ENCODE measurements around the gene EIF2D.
"Not testable (repeated sequence)": the region's sequence is repeated elsewhere in the genome, so short reads cannot be mapped to it uniquely, and the experiment has no call there.

The EIF2D gene, protein sequence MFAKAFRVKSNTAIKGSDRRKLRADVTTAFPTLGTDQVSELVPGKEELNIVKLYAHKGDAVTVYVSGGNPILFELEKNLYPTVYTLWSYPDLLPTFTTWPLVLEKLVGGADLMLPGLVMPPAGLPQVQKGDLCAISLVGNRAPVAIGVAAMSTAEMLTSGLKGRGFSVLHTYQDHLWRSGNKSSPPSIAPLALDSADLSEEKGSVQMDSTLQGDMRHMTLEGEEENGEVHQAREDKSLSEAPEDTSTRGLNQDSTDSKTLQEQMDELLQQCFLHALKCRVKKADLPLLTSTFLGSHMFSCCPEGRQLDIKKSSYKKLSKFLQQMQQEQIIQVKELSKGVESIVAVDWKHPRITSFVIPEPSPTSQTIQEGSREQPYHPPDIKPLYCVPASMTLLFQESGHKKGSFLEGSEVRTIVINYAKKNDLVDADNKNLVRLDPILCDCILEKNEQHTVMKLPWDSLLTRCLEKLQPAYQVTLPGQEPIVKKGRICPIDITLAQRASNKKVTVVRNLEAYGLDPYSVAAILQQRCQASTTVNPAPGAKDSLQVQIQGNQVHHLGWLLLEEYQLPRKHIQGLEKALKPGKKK

DNA sequence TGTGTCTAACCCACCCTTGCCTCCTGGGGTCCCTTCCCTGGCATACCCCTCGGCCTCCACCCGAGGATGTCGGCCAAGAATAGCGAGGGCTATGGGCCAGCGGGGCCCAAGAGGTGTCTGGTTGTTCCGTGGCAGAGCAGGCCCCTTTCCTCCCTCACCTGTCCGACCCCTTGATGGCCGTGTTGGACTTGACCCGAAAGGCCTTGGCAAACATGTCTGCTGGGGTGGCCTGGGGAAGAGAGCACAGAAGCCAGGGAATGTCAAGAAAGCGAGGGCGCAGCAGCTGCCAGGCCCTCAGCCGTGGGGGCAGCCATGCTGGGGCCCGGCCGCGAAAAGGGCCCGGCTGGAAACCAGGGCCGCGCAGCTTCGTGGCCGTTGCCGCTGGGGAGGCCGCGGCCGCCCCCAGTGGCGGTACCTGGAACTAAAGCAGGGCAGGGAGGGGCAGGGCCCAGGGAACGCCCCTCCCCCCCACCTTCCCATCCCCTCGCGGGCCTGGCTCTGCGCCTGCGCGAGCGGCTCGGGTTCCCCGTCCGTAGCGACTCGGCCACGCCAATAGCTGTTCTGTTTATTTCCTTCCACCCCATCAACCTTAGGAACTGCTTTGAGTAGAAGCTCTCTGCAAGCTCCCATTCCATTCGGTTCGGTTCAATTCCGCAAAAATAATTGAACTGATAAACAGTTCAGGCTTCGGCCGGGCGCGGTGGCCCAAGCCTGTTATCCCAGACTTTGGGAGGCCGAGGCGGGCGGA is at the start of gene EIF2D:
TSS of gene EIF2D (minus strand) at position 337 of the 748 bp plus-strand sequence. CDS start at position 214, 123 bp downstream.
- DNase-seq, result peak; percentile 92

DNA sequence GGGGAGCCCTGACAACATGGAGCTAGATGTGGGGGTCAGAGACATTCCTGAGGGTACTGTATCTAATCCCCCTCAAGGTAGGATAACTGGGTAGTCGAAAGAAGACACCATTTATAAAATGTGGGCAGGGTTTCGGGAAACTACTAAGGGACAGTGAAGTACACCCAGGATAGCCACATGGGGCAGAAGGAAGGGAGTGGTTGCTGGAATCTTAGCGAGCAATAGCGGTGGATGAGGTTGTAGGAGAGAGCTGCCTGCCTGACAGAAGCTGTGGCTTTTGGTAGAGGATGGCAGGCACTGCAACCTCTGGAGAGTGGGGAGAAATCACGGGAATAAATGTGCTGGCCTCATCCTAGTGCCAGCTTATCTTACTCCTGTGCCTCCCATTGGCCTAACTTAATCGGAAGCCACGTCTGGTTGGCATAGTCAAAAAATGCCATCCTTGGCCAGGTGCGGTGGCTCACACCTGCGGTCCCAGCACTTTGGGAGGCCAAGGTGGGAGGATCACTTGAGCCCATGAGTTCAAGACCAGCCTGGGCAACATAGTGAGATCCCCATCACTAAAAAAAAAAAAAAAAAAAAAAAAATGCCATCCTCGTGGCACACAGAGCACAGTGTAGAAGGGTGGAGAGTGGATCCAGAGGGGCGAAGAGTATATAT is 49.0 kb upstream of the EIF2D start:
- DNase-seq, result no peak

DNA sequence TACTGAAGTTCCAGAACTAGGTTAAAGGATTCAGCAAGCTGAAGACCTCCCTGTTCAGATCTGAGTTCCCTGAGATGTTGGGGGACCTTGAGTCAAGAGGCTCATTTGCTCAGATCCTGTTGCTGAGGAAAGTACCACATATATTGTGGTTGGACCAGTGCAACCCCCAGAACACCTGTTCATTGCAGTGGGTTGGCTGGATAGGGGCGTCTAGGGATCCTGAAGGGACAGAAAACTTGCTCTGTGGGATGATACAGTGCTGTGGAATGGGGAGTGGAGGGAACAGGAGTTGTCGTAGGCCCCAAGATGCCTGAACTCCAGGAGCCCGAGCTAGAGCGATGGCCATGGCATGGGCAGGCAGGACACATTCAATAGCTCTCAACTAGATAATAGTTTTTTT is 47.9 kb upstream of the EIF2D start:
- no peak for DNase-seq

DNA sequence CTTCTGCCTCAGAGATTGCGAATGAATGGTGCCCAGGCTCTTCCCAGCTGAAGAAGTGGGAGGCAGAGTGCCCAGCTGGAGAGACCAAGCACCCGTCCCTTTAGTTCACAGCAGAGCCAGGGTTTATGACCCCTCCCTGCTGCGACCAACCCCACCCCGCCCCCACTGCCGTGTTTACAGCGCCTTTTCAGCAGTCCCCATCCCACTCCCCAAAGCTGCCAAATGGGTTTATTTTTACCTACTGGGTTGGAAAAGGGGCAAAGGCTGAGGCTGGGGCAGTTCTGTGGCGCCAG is 46.7 kb upstream of the EIF2D start:
- DNase-seq, result no peak

DNA sequence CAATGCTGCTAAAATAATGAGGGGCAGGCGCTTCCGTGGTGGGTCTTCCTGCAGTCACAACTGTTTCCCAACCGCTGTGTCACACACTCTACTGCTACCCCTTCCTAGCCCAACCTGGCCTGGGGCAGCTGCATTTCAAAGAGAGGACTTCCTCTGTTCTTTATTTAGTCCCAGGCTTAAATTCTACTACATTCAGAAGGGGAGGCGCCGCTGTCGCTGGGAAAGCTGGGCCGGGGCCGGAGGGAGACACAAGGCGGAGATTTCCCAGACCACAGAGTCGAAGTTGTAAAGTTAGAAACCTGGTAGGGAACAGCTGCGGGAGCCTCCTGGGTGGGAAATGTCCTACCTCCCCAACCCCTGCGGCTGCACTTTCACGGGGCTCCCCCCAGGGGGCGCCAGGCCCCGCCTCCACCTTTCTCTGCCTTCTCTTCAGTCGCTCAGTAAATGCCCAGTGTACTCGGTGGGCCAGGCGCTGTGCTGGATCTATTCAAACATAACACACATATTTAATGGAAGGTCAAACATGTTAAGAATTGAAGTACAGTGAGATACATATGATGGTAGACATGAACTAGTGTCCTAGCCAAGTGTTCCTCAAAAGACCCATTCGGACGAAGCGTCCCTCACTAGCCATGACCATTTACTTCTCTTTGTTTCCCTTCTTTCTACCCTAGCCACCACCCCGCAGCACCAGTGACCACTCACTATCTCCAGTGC is 46.2 kb upstream of the EIF2D start:
- DNase-seq, result peak; percentile 12

DNA sequence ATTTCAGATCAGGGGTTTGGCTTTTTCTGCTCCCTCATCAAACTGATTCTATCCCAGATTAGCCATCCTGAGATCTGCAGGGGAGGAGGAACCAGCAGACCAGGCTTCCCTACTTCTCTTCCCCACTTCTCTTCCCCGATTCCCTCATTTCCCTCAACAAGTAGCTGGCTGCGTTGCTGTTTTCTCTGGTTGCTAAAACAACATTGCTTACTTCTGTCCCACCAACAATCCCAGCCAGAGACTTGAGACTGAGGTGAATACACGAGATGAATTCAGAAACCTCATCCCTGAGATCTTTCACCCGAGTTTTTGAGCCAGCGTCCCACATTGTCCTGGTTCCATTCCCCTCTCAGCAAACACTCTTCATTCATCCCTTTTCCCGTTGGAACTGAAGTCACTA is 45.5 kb upstream of the EIF2D start:
- no peak for DNase-seq

DNA sequence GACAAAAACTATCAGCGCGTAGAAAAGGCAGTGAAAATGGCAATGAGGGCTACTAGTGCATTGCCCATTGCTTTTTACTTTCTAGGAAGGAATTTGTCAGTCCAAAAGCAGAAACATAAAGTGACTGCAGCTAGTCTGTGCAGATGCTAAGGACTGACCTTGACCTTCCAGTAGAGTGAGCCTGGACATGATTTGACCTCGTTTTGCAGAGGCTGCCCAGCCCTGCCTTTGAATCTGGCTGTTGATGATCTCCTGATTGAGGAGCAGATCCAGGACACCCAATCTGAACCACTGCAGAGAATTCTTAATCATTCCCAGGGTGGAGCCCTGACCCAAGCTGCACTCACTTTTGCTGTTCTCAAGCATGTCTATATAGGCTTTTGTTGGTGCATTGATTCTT is 44.7 kb upstream of the EIF2D start:
- no peak for DNase-seq

DNA sequence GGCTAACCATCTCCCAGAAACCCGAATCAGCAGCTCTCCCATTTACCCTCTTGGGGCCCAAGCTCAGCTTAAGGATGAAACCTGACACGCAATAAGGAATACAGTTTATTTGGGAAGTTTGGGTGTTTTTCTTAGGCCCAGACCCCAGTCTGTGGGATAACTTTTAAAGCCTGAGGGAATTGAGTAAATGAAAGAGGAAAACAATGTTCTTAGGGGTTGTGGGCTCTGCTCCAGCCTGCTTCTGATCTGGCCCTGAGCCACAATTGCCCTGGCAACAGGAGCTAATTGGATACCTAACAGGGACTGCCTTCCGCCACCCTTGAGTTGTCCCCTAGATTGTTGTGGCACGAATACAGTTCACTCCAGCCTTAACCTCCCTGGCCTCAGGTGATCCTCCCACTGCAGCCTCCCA is 43.2 kb upstream of the EIF2D start:
- DNase-seq, result no peak

DNA sequence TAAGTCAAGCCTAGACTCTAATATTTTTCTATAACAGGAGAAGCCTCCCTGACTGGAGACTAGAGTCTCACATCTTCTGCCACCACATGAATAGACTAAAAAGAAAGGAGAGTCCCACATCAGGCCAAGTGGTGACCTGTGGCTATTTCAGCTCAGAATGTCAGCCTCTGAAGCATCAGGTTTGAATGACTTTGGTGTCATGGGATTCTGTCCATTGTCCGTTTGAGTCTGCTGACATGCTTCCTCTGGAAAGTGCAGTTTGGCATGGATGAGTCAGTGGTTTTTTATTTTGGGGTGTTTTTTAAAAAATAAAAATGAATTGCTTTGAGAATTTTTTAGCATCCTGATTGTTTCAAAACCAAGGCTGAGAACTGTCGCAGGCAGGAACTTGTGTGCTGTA is 42.6 kb upstream of the EIF2D start:
- no peak for DNase-seq

DNA sequence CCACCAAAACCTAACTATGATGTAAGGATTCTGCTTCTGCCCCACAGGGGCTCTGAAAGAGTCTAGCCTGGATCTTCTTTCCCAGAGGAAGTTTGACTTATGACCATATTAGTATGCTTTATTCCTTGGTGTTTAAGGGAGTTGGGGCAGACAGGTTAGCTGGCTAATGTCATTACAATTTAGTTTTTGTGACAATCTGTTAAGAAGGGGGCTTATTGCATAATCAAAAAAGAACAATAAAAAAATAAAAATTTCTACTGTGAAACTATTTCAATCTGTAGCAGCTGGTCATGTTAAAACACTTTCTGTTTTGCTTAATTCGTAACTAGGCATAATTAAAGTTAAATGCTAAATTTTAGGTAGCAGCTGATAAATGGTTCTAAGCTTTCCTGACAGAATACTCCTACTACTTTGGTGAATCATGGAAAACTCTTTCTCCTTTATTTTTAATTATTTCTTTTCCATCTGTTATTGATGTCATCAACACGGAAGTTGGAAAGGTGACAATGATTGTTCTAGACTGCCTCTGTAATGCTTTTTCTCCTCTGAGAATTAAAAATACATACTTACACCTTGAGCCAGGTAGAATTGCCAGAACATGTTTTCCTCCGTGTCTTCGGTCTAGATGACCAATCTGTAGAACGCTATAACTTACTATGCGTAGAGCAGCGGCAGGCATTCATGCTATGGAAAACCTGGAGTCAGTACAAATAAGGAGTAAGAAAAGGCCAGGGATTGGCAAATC is 41.6 kb upstream of the EIF2D start:
- DNase-seq, result no peak

DNA sequence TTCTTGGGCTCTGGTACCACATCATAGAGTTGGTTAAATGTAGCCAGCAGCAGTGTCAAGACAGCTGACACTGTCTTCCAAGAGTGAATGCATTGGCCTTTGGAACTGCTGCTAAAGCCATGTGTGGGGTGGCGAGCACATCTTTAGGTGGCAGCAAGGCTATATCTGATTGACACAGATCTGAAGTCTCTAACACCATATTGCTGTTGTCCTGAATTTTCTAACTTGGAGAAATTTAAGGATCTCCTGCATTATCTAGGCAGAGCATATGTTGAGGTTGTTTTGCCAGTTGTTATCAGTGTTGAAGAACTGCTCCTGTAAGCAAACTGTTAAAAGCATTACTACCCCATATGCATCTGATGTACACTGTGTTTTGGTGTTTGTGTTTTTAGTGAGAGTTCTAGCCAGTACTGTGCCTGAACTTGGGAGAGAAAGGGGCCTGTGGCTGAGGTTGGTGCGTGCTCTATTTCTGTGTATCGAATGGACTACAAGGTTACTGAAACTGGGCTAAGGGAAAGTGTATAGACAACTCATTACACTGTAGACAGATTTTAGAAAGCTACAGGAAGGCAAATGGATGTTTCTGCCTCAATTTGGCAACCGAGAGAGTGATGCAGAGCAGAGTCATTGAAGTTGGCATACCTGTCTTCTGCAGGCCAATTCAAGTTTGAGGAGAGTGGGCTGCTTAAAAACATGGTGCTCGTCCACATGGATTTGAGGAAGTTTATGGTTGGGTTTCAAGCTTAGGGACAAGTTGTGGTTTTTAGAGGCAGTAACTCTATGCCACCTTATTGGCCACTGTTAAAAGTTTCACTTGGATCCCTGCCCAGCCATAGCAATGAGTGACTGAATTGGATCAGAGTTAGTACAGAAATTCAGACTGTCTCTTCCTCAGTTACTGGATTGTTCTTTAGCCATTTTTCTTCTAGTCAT is 40.0 kb upstream of the EIF2D start:
- no peak for DNase-seq

DNA sequence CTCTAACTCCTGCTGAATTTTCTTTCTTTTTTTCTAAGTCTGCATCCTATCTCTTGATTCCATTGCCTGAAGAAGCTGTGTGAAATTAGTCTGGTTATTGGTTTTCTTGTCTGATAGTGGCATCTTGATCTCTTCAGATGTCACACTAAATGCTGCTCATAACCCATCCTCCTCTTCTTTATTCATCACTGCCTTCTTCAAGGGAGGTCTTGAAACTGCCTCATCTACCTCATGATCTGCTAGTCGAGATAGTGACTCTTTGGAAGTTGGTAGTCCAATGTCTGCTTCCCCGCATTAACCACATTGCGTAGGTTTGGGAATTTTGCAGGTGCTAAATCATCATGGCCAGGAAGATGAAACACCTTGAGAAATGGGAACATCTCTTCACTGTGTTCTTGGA is 38.7 kb upstream of the EIF2D start:
- DNase-seq, result no peak

DNA sequence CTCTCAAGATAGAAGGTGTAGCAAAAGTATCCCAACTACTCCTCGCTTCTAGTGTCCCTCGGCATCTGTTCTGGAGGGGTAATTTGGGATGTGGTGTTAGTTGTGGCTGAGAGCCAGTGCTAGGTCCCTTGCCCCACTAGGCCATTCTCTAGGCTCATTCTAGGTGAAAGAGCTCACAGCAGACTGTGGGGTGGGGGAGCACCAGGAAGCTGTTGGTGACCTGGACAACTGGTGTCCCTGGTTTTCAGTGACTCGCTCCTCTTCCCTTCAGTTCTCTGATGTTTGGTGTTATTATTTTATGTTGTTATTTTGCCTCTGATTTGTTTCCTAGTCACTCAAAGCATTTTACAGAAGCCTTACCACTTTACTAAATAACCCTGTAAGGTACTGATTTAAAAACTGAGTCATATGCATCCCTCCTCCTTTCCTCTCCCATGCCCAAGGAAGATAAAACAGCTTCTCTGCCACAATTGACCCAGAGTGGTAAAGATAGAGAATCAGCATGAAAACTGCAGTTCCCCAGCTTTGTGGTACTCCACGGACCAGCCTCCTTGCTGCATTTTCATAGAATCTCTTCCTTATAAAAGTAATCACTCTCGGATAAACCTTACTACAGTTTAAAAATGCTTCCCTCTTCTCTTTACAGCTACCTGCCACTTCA is 37.1 kb upstream of the EIF2D start:
- no peak for DNase-seq

DNA sequence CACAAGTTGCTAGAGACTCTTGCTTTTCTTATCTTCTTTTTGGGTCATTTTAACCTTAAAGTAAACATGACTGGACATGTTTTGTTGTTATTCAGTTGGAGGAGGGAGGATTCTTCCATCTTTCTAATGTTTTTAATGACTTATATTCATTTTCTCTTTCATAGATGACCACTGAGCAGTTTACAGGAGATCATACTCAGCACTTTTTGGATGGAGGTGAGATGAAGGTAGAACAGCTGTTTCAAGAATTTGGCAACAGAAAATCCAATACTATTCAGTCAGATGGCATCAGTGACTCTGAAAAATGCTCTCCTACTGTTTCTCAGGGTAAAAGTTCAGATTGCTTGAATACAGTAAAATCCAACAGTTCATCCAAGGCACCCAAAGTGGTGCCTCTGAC is 35.0 kb upstream of the EIF2D start:
- DNase-seq, result no peak

DNA sequence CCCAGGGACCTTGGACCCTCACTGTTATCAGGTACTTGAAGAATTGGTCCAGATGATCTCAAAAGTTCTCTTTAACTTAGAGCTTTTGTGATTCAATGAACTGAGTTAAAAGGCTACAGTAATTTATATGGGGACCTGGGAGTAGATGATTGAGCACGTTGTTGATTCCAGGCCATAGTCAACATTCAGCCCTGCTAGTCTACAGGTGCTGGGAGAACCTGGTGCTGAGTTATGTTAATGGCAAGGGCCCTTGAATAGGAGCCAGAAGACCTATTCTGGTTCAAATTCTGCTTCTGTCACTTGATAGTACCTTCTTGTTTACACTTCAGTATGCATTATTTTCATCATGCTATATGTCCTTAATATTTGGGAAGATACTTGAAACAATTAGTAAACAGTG is 34.2 kb upstream of the EIF2D start:
- no peak for DNase-seq

DNA sequence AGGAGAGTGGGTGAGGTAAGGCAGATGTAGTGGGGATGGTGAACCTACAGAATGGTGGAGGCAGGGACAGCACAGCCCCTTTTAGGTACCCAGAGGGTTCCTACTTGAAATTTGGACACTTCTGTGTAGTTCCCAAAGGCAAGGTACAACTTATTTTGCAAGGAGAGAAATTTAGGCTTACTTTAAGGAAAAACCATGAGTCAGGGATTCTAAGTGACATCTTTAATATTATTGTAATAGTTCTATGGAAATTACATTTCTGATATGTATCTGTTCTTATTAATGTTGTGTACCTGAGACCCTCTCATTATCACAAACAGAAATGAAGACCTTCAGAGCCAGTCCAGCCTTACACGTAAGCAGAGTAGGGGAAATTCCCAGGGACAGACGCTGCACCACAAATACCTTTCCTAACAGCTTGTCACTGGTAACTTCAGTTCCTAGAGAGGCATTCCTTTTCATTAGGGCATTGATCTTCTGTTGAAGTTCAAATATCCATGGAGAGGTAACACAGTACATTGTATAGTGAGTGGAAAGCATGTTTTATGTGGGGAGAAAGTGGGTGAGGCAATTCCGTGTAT is 30.9 kb upstream of the EIF2D start:
- DNase-seq, result no peak

DNA sequence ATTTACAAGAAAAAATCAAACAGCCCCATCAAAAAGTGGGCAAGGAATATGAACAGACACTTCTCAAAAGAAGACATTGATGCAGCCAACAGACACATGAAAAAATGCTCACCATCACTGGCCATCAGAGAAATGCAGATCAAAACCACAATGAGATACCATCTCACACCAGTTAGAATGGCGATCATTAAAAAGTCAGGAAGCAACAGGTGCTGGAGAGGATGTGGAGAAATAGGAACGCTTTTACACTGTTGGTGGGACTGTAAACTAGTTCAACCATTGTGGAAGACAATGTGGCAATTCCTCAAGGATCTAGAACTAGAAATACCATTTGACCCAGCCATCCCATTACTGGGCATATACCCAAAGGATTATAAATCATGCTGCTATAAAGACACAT is 29.8 kb upstream of the EIF2D start:
- not testable (repeated sequence) for DNase-seq

DNA sequence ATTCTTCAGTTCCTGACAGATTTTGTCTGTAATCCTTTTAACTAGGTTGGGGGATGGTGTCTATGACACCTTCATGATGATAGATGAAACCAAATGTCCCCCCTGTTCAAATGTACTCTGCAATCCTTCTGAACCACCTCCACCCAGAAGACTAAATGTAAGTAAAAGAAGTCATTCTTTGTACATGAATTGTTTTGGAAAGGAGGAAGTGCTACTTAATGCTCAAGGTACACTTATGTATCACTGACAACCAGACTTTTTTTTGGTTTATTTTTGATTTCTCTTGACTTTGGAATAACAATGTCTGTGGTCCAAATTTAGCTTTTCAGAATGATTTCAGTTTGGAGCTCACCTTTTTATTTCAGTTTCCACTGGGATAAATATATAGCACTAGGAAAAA is 25.3 kb upstream of the EIF2D start:
- no peak for DNase-seq

DNA sequence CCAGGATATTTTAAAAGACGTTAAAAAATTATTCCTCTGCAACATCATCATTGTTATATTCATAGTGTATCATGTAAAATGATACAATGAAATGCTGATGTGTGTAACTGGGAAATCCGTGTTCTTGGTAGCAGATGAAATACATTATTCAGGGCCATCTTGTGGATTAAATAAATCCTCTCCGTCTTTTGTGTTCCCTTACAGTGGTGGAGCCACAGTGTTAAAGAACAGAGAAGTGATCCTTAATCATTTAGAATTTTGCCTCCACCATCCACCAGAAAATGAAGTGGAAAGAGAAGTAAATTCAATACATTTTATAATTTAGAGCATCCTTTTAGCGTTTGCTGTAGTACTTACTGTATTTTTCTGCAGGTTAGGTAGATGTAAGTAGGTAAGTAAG is 24.4 kb upstream of the EIF2D start:
- no peak for DNase-seq

DNA sequence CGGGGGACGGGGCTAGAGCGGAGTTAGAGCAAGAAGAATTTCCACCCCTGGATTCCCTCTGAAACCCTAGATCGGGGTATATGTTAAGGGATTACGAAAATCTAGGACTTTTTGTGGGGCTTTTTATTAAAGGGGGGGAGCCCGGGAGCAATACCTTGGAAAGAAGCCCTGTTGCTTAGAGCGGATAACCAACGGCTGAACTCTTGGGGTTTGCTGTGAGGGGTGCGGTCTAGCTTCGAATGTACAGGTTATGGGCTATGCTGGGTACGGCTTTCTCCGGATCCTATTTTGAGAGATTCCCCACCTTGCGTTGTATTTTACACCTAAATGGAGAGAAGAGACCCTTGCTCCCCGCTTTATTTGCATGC is 23.7 kb upstream of the EIF2D start:
- no peak for DNase-seq
